GM21723 (cell line): ENCODE data around the gene TNS3.
"Not testable (repeated sequence)": the region's sequence is repeated elsewhere in the genome, so short reads cannot be mapped to it uniquely, and the experiment has no call there.

Experiments used
- ATAC-seq: cut with Tn5 transposase; IDR thresholded peaks from one replicate; pipeline ENCODE4 v1.9.1; 2021; ENCODE audit warnings: mild to moderate bottlenecking, moderate library complexity; ENCODE audit not compliant: unreplicated experiment

Gene TNS3

DNA sequence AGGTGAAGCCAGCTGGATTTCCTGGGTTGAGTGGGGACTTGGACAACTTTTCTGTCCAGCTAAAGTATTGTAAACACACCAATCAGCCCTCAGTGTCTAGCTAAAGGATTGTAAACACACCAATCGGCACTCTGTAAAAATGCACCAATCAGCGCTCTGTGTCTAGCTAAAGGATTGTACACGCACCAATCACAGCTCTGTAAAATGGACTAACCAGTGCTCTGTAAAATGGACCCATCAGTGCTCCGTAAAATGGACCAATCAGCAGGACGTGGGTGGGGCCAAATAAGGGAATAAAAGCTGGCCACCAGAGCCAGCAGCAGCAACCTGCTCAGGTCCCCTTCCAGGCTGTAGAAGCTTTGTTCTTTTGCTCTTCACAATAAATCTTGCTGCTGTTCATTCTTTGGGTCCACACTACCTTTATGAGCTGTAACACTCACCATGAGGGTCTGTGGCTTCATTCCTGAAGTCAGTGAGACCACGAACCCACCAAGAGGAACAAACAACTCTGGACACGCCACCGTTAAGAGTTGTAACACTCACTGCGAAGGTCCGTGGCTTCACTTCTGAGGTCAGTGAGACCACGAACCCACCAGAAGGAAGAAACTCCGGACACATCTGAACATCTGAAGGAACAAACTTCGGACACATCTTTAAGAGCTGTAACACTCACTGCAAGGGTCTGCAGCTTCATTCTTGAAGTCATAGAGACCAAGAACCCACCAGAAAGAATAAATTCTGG, 21.8 kb upstream of the TNS3 start:
- ATAC-seq: not testable (repeated sequence)

GRCh38 chr7:47602272-47603004, 20.5 kb upstream of the TNS3 start:
- ATAC-seq: no peak

- ATAC-seq: no peak
Observed at GRCh38 chr7:47601881-47602249, 20.0 kb upstream of the TNS3 start.

- peak; percentile 67 for ATAC-seq
Observed at GRCh38 chr7:47601119-47601880, 19.4 kb upstream of the TNS3 start.

DNA sequence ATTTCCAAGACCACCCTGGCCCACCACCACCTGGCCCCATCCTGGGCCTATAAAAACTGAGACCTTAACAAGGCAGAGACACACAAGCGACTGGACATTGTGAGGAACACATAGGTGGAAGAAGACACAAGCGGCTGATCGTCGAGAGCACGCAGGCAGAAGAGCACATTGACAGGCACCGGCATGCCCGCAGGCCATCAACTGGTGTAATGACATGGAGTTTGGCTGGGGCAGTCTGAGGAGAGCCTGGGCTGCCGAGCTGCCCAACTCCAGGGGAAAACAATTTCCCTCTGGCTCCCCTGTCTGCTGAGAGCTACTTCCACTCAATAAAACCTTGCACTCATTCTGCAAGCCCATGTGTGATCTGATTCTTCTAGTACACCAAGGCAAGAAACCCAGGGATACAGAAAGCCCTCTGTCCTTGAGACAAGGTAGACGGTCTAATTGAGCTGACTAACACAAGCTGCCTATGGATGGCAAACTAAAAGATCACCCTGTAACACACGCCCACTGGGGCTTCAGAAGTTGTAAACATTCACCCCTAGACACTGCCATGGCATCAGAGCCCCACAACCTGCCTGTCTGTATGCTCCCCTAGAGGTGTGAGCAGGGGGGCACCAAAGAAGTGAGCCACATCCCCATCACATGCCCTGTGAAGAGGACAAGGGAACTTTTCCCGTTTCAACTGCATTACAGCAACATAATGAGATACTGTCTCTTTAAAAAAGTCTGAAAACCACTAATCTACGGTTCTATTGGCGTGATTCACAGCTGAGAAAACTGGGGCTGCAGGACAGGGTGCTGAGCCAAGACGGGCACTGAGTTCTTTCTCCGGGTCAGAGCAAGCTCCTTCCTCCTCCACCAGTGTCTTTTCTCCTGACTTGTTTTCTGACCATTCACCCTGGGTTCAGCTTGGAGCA, 18.5 kb upstream of the TNS3 start:
- ATAC-seq: peak; percentile 45

GRCh38 chr7:47597379-47597778, 15.5 kb upstream of the TNS3 start:
- no peak for ATAC-seq

- ATAC-seq: no peak
Observed at GRCh38 chr7:47596502-47597202, 14.7 kb upstream of the TNS3 start.

GRCh38 chr7:47594406-47594805, 12.5 kb upstream of the TNS3 start:
- ATAC-seq: no peak

DNA sequence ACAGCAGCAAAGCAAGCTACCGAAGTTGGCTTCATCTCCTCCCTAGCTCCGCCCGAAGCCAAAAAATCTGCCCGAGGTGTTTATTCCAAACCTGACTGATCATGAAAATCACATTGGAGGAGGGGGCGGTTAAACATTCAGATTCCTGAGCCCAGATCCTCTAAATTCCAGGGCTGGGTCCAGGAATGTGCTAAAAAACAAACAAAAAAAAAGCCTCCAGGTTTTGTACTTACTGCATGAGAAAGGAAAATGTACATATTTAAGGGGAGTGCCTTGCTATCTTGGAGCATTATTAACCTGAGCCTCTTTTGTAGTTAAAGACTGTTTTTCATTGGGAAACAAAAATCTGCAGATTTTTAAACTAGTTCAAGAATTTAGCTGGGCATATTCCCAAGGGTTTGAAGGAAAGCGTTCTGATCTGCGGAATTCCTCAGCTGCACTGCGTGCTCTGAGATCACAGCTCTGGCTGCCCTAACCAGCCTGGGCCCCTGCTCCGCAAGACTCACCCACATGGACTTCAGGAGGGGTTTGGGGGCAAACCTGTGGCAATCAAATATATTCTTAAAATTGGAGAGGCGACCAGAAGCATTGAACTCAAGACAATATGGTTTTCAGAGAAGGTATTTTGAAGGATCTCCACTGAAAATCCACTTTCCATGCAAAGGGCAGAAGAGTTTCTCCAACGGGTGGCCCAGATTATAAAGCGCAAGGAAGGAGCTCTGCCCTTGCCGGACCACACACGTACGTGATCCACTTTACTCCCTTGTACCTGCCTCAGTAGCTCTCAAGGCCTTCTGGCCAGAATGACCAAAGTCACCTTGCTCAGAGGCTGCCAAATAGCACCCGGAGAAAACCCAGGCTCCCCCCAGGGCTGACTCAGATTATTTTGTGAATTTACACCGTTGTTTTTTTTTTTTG, 10.0 kb upstream of the TNS3 start:
- ATAC-seq: no peak

GRCh38 chr7:47591089-47591654, 9.3 kb upstream of the TNS3 start:
- no peak for ATAC-seq

- ATAC-seq: not testable (repeated sequence)
Observed at GRCh38 chr7:47590215-47590614, 8.3 kb upstream of the TNS3 start.

GRCh38 chr7:47588704-47589225, 6.9 kb upstream of the TNS3 start:
- ATAC-seq: no peak

DNA sequence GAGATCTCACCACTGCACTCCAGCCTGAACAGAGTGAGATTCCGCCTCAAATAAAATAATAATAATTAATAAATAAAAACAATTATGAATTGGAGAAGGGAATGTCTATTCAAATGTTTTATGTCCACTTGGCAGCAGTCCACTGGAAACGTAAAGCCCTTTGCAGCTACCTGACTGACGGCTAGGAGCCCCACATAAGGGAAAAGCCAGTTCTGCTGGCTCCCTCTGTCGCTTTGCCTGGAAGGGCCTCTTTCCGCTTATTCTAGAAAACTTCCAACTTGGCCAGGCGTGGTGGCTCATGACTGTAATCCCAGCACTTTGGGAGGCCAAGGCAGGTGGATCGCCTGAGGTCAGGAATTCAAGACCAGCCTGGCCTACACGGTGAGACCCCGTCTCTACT, 6.1 kb upstream of the TNS3 start:
- no peak for ATAC-seq

DNA sequence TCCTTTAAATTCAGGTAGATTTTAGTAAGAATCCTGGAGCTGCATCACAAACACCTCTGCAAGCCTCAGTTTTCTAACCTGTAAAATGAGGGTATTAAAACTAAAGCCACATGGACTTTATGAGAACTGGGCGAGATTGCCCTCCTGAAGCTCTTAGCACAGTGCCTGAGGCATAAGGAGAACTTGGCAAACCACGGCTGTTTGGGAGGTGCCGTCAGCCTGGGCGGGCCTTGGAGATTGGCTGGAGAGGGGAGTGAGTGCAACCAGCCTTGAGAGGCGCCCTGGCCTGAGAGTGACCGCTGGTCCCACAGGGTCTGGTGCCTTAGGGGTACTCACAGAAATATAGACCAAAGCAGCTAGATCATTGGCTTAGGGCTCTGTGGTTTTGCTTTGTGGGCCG, 5.4 kb upstream of the TNS3 start:
- ATAC-seq: no peak

- no peak for ATAC-seq
Observed at GRCh38 chr7:47586925-47587324, 5.0 kb upstream of the TNS3 start.

DNA sequence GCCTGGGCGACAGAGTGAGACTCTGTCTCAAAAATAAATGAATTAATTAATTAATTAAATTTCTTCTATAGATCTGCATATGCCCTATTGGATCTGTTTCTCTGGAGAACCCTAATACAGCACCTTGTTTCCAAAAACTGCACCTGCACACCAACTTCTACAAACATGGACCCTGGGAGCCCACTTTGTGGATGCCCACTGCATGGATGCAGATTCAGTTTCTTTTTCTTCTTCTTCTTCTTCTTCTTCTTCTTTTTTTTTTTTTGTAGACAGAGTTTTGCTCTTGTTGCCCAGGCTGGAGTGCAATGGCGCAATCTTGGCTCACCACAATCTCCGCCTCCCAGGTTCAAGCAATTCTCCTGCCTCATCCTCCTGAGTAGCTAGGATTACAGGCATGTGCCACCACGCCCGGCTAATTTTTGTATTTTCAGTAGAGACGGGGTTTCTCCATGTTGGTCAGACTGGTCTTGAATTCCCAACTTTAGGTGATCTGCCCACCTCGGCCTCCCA, 4.3 kb upstream of the TNS3 start:
- ATAC-seq: not testable (repeated sequence)

DNA sequence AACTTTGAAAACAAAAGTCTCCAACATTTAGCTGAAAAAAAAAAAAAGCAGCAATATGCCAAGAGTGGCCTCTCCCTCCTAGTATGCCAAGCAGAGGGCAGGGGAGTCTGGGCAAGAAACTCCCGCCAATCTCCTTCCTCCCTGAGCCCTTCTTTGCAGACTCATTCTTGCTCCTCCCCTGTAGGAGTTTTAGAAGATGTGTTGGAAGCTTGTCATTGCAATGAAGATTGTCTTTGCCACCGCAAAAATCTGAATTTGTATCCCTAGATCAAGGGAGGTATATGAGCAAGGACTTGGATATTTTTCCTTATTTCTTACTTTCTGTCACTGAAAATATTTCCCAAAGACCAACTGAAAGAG, 2.6 kb upstream of the TNS3 start:
- no peak for ATAC-seq
